Fibroblast of lung (primary cell): ENCODE measurements around the gene MAGI2. TPM values are rescaled to one million over a fixed set of nuclear protein-coding genes. Genes with fewer than 3 reads are reported as not detected.

ENCODE experiments used
- DNase-seq, 2 donors: peaks; one replicate each; pipeline versions ENCODE4 v3.0.0 to v3.0.0-alpha.2; 2010; ENCODE audit warnings: low read depth in 2 of 2
- H2AFZ ChIP-seq: 2 replicates; pipeline ENCODE4 v1.5.1; 2012; ENCODE audit warnings: low read length, control low read depth, inconsistent platforms
- H3K27ac ChIP-seq: 2 replicates; pipeline ENCODE4 v1.5.1; 2011; ENCODE audit warnings: low read length, control low read depth; ENCODE audit not compliant: insufficient read depth
- H3K27me3 ChIP-seq: 2 replicates; pipeline ENCODE4 v1.5.1; 2011; ENCODE audit warnings: mild to moderate bottlenecking, low read length; ENCODE audit not compliant: control insufficient read depth, insufficient read depth
- H3K36me3 ChIP-seq: 2 replicates; pipeline ENCODE4 v1.5.1; 2011; ENCODE audit warnings: low read length; ENCODE audit not compliant: control insufficient read depth, insufficient read depth
- H3K4me1 ChIP-seq: 2 replicates; pipeline ENCODE4 v1.5.1; 2011; ENCODE audit warnings: low read length; ENCODE audit not compliant: control insufficient read depth, insufficient read depth; ENCODE audit errors: extremely low read depth
- H3K4me2 ChIP-seq: 2 replicates; pipeline ENCODE4 v1.5.1; 2011; ENCODE audit warnings: low read length, control low read depth; ENCODE audit not compliant: insufficient read depth; ENCODE audit errors: extremely low read depth
- H3K4me3 ChIP-seq, 4 experiments: fragments of 200-600 bp in 1 of 4; sonication (generic) in 1 of 4; replicated peaks in 1 of 4; 2 replicates each; pipeline ENCODE4 v1.5.1; 2011 to 2016; ENCODE audit warnings: low read length in 4 of 4, low read depth in 3 of 4, mild to moderate bottlenecking in 3 of 4, control low read depth in 2 of 4, inconsistent platforms in 1 of 4, mixed read lengths in 1 of 4; ENCODE audit not compliant: insufficient read depth in 1 of 4; ENCODE audit errors: control extremely low read depth in 1 of 4
- H3K79me2 ChIP-seq: 2 replicates; pipeline ENCODE4 v1.5.1; 2012; ENCODE audit warnings: mild to moderate bottlenecking, low read length, inconsistent platforms; ENCODE audit not compliant: control insufficient read depth, insufficient read depth
- H3K9ac ChIP-seq: 2 replicates; pipeline ENCODE4 v1.5.1; 2011; ENCODE audit warnings: mild to moderate bottlenecking, low read length, control low read depth; ENCODE audit not compliant: insufficient read depth
- H3K9me3 ChIP-seq: 2 replicates; pipeline ENCODE4 v1.5.1; 2012; ENCODE audit warnings: low read depth, low read length; ENCODE audit not compliant: control insufficient read depth, insufficient read depth
- H4K20me1 ChIP-seq: 2 replicates; pipeline ENCODE4 v1.5.1; 2011; ENCODE audit warnings: low read length; ENCODE audit not compliant: control insufficient read depth, insufficient read depth; ENCODE audit errors: extremely low read depth
- CTCF ChIP-seq, 2 donors: IDR thresholded peaks in 1 of 2; conservative IDR thresholded peaks in 1 of 2; 1 replicate in 1 of 2; 2 replicates in 1 of 2; pipeline ENCODE4 v1.5.1; 2011 to 2012; ENCODE audit warnings: low read length in 2 of 2, control low read depth in 1 of 2, inconsistent platforms in 1 of 2, low read depth in 1 of 2, mild to moderate bottlenecking in 1 of 2
- EZH2 ChIP-seq: IDR thresholded peaks from 2 replicates; pipeline ENCODE4 v1.5.1; 2012; ENCODE audit warnings: low read length, control low read depth, mild to moderate bottlenecking; ENCODE audit errors: missing control alignments
- polyA plus RNA-seq, 2 donors: library from polyadenylated mRNA; depleted of rRNA in 1 of 2; stranded (reverse) in 1 of 2; unstranded in 1 of 2; fragments of >200 nt; gene quantifications; 2 replicates each; pipeline ENCODE4 v1.2.1, GENCODE V29; 2011 to 2012; ENCODE audit warnings: missing spikeins in 1 of 2
- total RNA-seq: library from RNA; depleted of rRNA; stranded (reverse); fragments of >200 nt; gene quantifications from 2 replicates; pipeline ENCODE4 v1.2.1, GENCODE V29; 2014

The MAGI2 gene
- total and polyA plus RNA-seq, 2 donors (not counting 1 experiment from before 2014, with no cell fraction given): 1.8 to 17.0 TPM

GRCh38 chr7:79459381-79459780, 5.9 kb upstream of the MAGI2 start:
- no peak for TF ChIP-seq EZH2
- TF ChIP-seq CTCF (conservative IDR thresholded peaks at IDR 0.05 in 1 of 2, IDR thresholded peaks at IDR 0.05 in 1 of 2; ENCODE audit: low read depth in 1 of 2, low read length in 2 of 2): no peak
- H3K9me3 ChIP-seq: no peaks in the 10 kb centered on the region
- peaks cover 42% of the 10 kb centered on the region for H3K79me2 ChIP-seq
- H3K4me3 ChIP-seq: no peak overlapping the region
- no peaks in the 10 kb centered on the region for H3K27me3 ChIP-seq
- no peak overlapping the region for H2AFZ ChIP-seq
- no peaks in the 10 kb centered on the region for H3K36me3 ChIP-seq
- H3K9ac ChIP-seq: no peak overlapping the region
- H3K4me2 ChIP-seq: no peak overlapping the region
- H4K20me1 ChIP-seq: no peaks in the 10 kb centered on the region
- peak in 1 of 2 donors; percentile 69 for DNase-seq
- peak overlapping the region; percentile 29 for H3K27ac ChIP-seq
- H3K4me1 ChIP-seq: peaks cover 5% of the 10 kb centered on the region

- Histone ChIP-seq H3K27ac (peak overlapping the region; percentile 29), H2AFZ (no peak overlapping the region), H4K20me1 (no peaks in the 10 kb centered on the region), H3K9me3 (no peaks in the 10 kb centered on the region), H3K27me3 (no peaks in the 10 kb centered on the region), H3K36me3 (no peaks in the 10 kb centered on the region), H3K4me2 (peak overlapping the region; percentile 42), H3K79me2 (peaks cover 48% of the 10 kb centered on the region), H3K9ac (no peak overlapping the region), H3K4me3 (no peak overlapping the region), H3K4me1 (peaks cover 5% of the 10 kb centered on the region)
- TF ChIP-seq CTCF (conservative IDR thresholded peaks at IDR 0.05 in 1 of 2, IDR thresholded peaks at IDR 0.05 in 1 of 2; ENCODE audit: low read depth in 1 of 2, low read length in 2 of 2) (no peak), EZH2 (no peak)
- DNase-seq: no peak
Observed at GRCh38 chr7:79458796-79459195, 5.3 kb upstream of the MAGI2 start.

- peak overlapping the region; percentile 86 to 93 (median 88) for H3K4me3 ChIP-seq
- peak overlapping the region; percentile 90 for H3K4me2 ChIP-seq
- H3K9me3 ChIP-seq: no peaks in the 10 kb centered on the region
- no peaks in the 10 kb centered on the region for H3K27me3 ChIP-seq
- H3K36me3 ChIP-seq: no peaks in the 10 kb centered on the region
- DNase-seq: no peak
- H4K20me1 ChIP-seq: no peaks in the 10 kb centered on the region
- H3K9ac ChIP-seq: peak overlapping the region; percentile 93
- TF ChIP-seq CTCF (conservative IDR thresholded peaks at IDR 0.05 in 1 of 2, IDR thresholded peaks at IDR 0.05 in 1 of 2; ENCODE audit: low read depth in 1 of 2, low read length in 2 of 2): no peak
- no peak for TF ChIP-seq EZH2
- H2AFZ ChIP-seq: no peak overlapping the region
- peaks cover 5% of the 10 kb centered on the region for H3K4me1 ChIP-seq
- peak overlapping the region; percentile 98 for H3K27ac ChIP-seq
- H3K79me2 ChIP-seq: peaks cover 77% of the 10 kb centered on the region
Observed at GRCh38 chr7:79455173-79455790, 1.8 kb upstream of the MAGI2 start.
